Suprapubic skin (tissue), 4 donors: ENCODE measurements around the gene SCGN.

Source experiments
- EP300 ChIP-seq: sonication (generic); formaldehyde crosslinking; IDR thresholded peaks from one replicate; pipeline ENCODE4 v1.6.1; 2017; ENCODE audit warnings: antibody characterized with exemption
- POLR2A ChIP-seq, 2 donors: fragments of 450-650 bp; IDR thresholded peaks; one replicate each; pipeline ENCODE4 v1.6.1; 2017; ENCODE audit warnings: antibody characterized with exemption in 2 of 2, mild to moderate bottlenecking in 2 of 2, moderate library complexity in 2 of 2
- POLR2AphosphoS5 ChIP-seq, 3 donors: sonication (generic); formaldehyde crosslinking; IDR thresholded peaks; one replicate each; pipeline ENCODE4 v1.6.1; 2017; ENCODE audit warnings: antibody characterized with exemption in 3 of 3
- TF ChIP-seq, protein P1 (sequence below), 2 donors: fragments of 200-600 bp in 1 of 2; fragments of 450-650 bp in 1 of 2; sonication (generic) in 1 of 2; IDR thresholded peaks; one replicate each; pipeline ENCODE4 v1.5.1; 2016 to 2019; ENCODE audit warnings: antibody characterized with exemption in 2 of 2, mild to moderate bottlenecking in 1 of 2, moderate library complexity in 1 of 2

- TF ChIP-seq, protein P1, sequence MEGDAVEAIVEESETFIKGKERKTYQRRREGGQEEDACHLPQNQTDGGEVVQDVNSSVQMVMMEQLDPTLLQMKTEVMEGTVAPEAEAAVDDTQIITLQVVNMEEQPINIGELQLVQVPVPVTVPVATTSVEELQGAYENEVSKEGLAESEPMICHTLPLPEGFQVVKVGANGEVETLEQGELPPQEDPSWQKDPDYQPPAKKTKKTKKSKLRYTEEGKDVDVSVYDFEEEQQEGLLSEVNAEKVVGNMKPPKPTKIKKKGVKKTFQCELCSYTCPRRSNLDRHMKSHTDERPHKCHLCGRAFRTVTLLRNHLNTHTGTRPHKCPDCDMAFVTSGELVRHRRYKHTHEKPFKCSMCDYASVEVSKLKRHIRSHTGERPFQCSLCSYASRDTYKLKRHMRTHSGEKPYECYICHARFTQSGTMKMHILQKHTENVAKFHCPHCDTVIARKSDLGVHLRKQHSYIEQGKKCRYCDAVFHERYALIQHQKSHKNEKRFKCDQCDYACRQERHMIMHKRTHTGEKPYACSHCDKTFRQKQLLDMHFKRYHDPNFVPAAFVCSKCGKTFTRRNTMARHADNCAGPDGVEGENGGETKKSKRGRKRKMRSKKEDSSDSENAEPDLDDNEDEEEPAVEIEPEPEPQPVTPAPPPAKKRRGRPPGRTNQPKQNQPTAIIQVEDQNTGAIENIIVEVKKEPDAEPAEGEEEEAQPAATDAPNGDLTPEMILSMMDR (IDR thresholded peaks at IDR 0.05), result no peak
- TF ChIP-seq POLR2A (IDR thresholded peaks at IDR 0.05) (no peak), POLR2AphosphoS5 (IDR thresholded peaks at IDR 0.05) (no peak), EP300 (no peak)
Measured at GRCh38 chr6:25726122-25726911, 74.3 kb downstream of the SCGN start.
